HEK293T (cell line): Measurements from ENCODE around the gene BTBD8.

Experiments used
- BHLHE40 ChIP-seq: fragments of 450-650 bp; IDR thresholded peaks from 2 replicates; pipeline ENCODE4 v1.6.1; 2016; ENCODE audit warnings: mild to moderate bottlenecking, moderate library complexity, borderline replicate concordance
- FOXM1 ChIP-seq: fragments of 450-650 bp; IDR thresholded peaks from 2 replicates; pipeline ENCODE4 v1.6.1; 2017; ENCODE audit warnings: mild to moderate bottlenecking, borderline replicate concordance
- L3MBTL2 ChIP-seq: fragments of 450-650 bp; conservative IDR thresholded peaks from 2 replicates; pipeline ENCODE4 v1.6.1; 2016; ENCODE audit warnings: mild to moderate bottlenecking
- LEF1 ChIP-seq: fragments of 450-650 bp; IDR thresholded peaks from 2 replicates; pipeline ENCODE4 v1.6.1; 2017; ENCODE audit warnings: mild to moderate bottlenecking, borderline replicate concordance
- NFRKB ChIP-seq: fragments of 450-650 bp; IDR thresholded peaks from 2 replicates; pipeline ENCODE4 v1.6.1; 2016; ENCODE audit warnings: mild to moderate bottlenecking, moderate library complexity
- SUZ12 ChIP-seq: fragments of 450-650 bp; IDR thresholded peaks from 2 replicates; pipeline ENCODE4 v1.6.1; 2016; ENCODE audit warnings: mild to moderate bottlenecking

GRCh38 chr1:92126088-92126487, 45.9 kb downstream of the BTBD8 start:
- TF ChIP-seq LEF1 = no peak
- TF ChIP-seq NFRKB = no peak
- no peak for TF ChIP-seq FOXM1
- TF ChIP-seq BHLHE40 = no peak
- TF ChIP-seq SUZ12 = no peak
- TF ChIP-seq L3MBTL2 = no peak
